GM19328 (cell line): ENCODE data around the gene CKAP2L.
"Not testable (repeated sequence)": the region's sequence is repeated elsewhere in the genome, so short reads cannot be mapped to it uniquely, and the experiment has no call there.

Source experiments
- ATAC-seq: cut with Tn5 transposase; IDR thresholded peaks from one replicate; pipeline ENCODE4 v1.9.1; 2021; ENCODE audit warnings: mild to moderate bottlenecking, moderate library complexity; ENCODE audit not compliant: unreplicated experiment

CKAP2L gene

DNA sequence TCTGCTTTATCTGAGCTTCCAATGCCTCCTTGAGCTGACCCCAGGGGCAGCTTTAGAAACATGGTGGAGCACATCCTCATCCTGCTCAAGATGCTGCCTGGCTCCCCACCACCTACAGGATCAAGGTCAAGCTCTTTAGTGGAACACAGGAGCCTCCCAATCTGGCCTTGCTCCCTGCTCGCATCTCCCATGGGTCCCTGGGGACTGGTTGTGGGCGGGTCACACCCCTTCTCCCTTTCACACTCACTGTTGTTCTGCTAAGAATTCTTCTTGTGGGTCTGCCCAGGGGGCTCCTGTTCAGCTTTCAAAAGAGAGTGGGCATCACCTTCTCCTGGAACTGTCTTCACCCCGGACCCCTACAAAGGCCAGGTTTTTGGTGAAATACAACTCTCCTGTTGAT, 51.9 kb downstream of the CKAP2L start:
- ATAC-seq: no peak

DNA sequence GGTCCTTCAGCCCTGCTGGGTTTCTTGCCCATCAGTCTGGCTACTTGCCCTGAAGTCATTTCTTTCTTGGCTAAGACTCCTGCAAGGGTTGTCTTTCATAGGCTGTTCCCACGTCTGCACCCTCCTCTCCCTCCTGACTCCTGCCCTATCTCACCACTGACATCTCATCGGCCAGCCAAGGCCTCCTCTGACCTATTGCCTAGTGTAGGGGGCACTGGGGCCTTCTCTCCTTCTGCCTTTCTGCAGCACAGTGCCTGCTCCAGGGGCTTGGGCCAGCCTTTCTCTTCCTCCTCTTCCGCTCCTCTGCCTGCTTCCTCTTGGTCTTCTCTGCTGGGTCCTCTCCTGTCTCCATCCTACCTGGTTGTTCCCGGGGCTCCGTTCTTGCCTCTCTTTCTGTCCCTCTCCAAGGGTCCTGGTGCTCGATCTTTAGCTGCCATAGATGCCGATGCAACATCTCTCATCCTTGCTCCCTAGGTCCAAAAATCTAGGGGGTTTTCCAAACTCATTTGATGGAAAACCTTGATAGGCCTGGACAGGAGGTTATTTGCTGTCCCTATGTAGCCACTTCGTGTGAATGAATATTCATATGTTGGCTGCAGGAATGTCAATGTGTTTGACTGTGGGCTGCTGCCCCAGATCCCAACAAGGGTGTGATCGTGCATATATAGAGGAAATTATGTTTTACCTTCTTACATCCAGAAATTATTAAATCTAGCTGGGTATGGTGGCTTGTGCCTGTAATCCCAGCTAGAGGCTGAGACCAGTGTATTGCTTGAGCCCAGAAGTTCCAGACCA, 53.3 kb downstream of the CKAP2L start:
- no peak for ATAC-seq

DNA sequence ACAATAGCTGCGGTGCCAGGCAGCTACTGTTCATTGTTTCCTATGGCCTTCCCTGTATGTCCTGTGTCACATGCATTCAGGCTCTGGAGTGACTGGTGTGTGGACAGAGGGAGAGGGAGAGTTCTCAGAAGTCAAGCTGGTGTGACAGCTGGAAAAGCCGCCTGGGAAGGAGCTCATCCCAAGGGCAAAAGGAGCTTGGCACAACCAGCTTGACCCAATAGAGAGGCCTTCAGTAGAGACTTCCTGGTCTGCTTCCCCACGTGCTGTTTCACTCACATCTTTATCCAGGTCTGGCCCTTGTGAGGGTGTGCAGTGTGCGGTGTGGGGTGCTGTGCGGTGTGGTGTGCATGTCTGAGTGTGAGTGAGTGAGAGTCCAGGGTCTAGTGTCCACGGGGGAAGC, 54.7 kb downstream of the CKAP2L start:
- ATAC-seq: no peak

DNA sequence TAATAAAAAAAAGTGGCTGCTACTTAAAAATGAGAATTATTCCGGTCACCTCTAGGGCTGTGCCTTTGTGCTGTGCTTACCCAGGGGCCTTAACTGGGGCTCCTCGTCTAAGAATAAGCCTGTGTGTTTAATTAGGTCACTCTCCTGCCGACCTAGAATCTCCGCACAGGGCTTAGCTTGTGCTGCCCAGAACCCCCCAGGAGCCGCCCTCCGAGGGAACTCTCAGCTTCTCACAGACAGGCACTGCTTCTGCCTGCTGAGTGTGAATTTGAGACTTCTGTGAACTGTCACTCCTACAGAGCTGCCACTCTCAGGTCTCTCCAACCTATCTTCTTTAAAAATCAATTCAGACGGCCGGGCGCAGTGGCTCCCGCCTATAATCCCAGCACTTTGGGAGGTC, 55.4 kb downstream of the CKAP2L start:
- ATAC-seq: no peak

DNA sequence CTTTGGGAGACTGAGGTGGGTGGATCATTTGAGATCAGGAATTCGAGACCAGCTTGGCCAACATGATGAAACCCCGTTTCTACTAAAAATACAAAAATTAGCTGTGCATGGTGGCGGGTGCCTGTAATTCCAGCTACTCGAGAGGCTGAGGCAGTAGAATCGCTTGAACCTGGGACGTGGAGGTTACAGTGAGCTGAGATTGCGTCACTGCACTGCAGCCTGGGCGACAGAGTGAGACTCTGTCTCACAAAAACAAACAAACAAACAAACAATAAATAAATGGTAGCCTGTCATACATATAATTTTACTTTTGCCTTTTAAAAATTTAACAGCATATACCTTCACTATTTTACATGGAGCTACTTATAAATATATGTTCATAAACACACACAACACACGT, 57.5 kb downstream of the CKAP2L start:
- ATAC-seq: not testable (repeated sequence)

DNA sequence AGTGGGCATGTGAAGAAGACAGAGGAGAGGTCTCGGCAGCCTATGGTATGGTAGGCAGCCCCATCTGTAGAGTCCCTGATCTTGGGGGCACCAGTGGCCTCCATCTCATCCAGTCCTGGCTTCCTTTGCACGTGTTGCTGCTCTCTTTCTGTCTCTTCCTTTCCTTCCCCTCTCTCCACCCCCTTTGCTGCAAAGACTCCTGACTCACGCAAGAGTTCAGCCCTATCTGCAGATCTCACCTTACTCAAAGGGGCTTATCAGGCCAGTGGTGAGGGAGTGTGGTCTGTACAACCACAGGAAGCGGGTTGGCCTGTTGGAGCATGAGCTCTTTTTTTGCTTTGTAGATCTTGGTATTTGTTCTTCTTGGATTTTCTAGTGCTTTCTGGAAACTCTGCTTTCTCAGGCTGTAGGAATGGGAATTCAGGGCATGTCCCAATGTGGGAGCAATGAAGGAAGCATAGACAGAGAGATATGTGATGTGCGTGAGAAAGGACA, 58.2 kb downstream of the CKAP2L start:
- ATAC-seq: no peak

DNA sequence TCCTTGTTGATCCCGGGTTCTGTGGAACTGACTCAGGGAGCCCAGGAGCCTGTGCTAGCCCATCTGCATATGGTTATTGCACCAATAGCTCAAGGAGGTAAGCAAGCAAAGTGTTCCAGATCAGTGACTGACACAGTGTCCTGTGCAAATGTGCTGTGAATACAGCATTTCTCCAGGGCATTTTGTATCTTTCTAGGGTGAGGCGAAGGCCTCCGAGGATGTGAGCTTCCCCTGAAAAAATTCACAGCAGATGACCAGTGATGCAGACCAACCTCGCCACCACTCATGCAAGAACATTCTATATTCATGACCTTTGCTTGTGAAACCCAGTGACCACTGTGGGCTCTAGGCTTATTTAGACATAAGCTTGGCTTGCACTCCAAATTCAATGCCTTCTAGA, 58.8 kb downstream of the CKAP2L start:
- no peak for ATAC-seq

DNA sequence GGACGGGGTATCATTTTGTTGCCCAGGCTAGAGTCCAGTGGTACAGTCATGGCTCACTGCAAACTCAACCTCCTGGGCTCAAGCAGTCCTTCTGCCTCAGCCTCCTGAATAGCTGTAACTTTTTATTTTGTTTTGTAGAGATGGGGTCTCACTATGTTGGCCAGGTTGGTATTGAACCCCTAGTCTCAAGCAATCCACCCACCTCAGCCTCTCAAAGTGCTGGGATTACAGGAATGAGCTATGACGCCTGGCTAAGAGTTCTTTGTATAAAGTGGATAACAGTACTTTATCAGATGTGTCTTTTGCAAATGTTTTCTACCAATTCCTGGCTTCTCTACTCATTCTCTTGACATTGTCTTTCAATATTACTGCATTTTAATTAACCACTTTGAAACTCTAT, 60.7 kb downstream of the CKAP2L start:
- no peak for ATAC-seq

DNA sequence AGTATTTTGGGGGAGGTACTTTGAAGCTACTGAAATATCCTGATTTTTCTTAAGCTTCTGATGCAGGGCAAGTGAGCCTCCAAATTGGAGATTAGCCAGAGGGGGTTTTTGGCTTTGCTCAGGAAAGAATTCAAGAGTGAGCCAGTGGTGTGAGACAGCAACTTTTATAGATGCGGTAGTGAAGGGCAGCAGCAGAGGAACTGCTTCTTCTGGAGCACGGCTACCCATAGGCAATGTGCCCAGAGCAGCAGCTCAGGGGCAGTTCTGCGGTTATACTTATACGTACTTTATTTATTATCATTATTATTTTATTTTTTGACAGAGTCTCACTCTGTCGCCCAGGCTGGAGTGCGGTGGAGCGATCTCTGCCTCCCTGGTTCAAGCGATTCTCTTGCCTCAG, 63.4 kb downstream of the CKAP2L start:
- no peak for ATAC-seq

DNA sequence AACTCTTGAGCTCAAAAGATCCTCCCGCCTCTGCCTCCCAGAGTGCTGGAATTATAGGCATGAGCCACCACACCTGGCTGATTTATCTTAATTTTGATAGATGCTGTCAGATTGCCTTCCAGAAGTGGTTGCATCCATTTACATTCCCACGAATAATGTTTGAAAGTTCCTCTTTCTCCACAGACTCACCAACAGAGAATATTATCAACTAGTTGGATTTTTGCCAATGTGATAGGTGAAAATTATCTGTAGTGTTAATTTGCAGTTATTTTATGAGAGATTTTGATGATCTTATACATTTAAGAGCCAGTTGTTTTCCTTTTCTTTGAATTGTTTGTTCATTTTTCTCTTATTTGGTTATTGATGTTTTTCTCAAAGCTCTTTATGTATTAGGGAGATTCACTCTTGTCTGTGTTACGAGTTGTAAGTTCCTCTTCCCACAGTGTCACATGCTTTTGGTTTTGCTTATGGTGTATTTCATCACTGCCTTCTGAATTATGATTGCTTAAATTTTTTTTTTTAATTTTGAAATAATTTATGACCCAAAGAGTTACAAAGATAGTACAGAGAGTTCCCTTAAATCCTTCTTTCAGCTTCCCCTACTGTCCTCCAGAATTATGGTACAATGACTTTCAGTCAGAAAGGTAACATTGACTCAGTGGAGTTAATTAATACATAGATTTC, 64.3 kb downstream of the CKAP2L start:
- ATAC-seq: no peak

DNA sequence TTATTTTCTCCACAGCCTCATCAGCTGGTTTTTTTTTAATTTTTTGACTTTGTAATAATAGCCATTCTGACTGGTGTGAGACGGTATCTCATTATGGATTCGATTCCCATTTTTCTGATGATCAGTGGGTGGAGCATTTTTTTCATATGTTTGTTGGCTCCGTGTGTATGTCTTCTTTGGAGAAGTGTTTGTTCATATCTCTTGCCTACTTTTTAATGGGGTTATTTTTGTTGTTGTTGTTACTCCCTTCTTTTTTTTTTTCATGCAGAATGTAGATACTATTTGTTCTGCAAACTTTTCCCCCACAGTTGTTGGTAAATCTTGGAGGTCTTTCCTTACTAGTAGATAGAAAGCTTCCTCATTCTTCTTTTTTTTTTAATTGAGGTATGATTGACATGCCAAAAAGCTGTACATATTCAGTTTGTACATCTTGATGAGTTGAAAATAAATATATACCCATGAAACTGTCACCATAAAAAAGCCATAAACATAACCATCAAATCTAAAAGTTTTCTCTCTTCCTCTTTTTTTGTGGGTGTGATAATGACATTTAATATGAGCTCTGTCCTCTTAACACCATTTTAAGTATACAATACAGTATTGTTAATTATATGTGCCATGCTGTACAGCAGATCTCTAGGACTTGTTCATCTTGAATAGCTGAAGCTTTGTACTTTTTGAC, 65.4 kb downstream of the CKAP2L start:
- no peak for ATAC-seq

DNA sequence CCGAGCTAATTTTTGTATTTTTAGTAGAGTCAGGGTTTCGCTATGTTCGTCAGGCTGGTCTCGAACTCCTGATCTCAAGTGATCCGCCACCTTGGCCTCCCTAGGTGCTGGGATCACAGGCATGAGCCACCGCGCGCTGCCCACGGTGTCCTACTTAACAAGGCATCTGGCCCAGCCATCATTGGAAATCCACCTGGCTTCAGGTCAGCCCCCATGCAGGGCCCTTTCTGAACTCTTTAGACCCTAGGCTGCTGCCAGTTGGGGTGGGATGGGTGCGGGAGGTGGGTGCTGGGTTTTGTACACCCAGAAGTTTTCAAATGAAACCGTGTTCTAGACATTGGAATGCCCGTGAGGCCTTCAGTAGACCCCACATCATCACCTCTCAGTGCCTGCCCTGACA, 70.2 kb downstream of the CKAP2L start:
- no peak for ATAC-seq

DNA sequence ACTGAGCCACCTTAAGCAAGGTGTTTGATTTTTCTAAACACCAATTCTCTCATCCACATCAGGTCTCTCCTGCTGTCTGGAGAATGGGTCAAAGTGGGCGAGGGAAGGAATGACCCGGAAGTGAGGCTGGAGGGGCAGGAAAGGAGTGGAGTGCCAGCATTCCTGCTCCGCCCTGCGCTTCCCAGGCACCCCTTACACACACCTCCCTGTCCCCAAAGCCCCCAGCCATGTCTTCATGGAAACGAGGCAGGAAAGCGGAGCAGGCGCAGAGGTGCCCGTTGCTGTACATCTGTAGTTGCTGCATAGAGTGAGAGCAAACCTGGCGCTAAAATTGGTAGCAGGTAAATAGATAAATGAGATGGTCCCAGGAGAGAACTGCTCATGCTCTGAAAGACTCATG, 70.8 kb downstream of the CKAP2L start:
- no peak for ATAC-seq

DNA sequence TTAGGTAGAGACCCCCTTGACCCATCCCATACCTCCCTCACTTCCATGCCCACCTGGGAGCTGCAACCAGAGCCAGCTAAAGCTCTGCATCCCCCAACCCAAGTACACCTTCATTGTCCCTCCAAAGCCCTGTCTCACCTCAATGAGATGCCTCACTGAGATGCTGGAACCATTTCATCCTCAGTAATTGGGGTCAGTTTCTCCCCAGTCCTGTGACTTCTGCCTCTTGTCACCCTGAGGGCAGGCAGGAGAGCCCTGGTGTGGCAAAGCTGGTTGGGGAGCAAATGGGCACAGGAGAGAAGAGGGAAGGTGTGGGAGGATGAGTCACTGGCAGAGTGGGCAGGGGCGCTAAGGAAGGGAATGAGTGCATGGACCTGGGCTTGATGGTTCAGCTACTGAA, 71.5 kb downstream of the CKAP2L start:
- ATAC-seq: no peak

DNA sequence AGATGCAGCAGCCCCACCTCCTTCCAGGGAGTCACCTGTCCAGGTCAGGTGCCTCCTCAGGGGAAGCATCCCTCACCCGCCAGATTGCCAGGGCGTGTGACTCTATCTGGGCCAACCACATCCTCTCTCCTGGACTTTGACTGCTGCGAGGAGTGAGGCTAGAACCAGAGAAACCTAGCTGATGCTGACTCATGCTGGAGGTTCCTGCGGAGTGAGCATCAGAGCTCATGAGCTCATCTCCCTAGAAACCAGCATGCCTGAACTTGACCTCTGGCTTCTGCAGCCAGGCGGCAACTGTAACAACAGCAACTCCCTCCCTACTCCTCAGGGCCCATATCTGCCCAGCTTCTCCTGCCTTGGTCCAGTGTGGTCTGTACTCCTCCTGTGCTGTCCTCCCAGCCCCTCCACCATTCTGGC, 71.9 kb downstream of the CKAP2L start:
- ATAC-seq: peak; percentile 71

DNA sequence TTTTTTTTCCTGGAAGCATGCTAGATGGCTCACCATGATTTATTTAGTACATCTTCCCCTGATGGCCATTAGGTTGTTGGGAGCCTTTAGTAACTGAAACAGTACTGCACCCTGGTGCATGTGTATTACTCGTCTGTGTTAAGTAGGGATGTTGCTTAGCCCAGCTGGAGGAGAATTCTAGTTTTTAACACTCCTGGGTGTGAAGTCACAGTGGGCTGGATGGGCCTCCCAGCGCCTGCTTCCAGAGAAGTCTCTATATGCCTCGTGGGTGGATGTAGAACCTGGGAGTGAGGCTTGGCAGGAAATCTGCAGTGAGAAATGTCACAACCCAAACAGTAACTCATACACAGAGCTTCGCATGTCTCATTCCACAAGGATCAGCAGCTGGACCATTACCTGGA, 72.5 kb downstream of the CKAP2L start:
- ATAC-seq: no peak

DNA sequence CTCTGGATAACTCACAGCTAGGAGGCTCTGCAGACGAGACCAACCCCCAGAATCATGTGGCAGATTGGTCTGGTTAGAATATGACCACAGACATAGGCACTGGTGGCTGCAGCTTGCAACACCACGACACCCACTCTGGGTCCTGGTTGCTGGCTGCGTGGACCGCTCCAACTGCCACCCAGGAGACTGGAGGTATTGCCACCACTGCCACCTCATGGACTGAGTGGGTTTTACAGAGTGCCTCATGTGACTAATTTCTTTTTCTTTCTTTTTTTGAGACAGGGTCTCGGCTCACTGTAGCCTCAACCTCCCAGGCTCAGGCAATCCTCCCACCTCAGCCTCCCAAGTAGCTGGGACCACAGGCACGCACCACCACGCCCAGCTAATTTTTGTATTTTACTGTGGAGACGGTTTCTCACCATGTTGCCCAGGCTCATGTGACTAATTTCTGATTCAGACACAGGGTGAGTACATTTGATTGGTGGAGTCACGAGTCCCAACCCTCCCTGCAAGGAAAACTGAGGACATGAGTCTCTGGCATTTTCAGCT, 73.5 kb downstream of the CKAP2L start:
- no peak for ATAC-seq

DNA sequence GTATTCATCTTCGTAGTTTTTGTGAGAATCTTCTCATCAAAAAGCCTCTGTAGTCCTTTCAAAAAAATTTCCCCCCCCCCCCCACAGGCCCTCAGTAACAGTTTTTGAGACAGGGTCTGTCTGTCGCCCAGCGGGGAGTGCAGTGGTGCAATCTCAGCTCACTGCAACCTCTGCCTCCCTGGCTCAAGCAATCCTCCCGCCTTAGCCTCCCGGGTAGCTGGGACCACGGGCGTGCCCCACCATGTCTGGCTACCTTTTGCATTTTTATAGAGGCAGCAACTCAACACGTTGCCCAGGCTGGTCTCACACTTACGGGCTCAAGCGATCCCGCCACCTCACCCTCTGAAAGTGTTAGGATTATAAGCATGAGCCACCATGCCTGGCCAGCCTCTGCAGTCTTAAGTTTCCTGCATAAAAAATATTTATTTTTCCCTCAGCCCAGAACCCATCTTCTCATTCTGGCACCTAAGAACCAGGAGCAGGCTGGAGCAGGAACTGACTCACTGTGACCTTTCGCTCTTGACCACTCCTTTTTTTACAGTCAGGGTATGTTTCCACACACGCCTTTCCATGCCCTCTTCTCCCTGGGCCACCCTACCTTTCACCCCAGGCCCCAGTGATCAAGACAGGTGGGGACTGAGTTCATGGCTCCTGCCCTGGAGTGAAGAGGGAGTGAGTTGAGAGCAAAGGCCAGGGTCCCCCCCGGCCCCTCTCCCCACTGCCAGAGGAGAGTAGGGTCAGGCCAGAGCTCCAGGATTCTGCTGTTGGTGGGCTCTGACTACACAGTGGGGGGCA, 76.1 kb downstream of the CKAP2L start:
- no peak for ATAC-seq

DNA sequence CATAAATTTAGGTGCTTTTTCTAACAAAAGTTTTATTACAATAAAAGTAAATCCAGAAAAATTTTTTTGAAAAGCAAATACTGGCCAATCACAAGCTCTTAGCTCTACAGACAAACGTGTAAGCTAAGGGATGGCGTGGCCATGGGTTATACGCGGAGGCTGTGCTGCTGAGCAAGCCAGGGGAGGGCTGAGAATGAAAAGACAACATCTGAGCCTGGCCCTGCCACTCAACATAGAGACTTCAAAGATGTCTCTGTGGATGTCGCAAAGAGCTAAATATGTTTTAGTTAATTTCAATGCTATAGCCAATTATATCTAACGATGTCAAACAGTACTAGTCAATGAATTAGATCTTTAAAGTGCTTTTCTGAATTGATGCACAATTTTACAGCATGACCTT, 76.9 kb downstream of the CKAP2L start:
- no peak for ATAC-seq
